ENCODE measurements around the gene EME2.

Gene EME2

GRCh38 chr16:1745900-1746692, 26.5 kb upstream of the EME2 start:
- no peak for TF ChIP-seq CTCF (IDR thresholded peaks at IDR 0.05; ENCODE audit: insufficient read depth, low read depth, low read length, missing control alignments)
- no peak overlapping the region for H3K4me3 ChIP-seq (ENCODE audit: low read depth, low read length)
- DNase-seq (ENCODE audit: low read depth): no peak

- H3K4me3 ChIP-seq (ENCODE audit: low read depth, low read length): no peak overlapping the region
- no peak for DNase-seq (ENCODE audit: low read depth)
- TF ChIP-seq CTCF (IDR thresholded peaks at IDR 0.05; ENCODE audit: insufficient read depth, low read depth, low read length, missing control alignments): no peak
These were observed 25.9 kb upstream of the EME2 start for GRCh38 chr16:1746693-1747195.

GRCh38 chr16:1747934-1748333, 24.7 kb upstream of the EME2 start:
- DNase-seq (ENCODE audit: low read depth): no peak
- no peak overlapping the region for H3K4me3 ChIP-seq (ENCODE audit: low read depth, low read length)
- no peak for TF ChIP-seq CTCF (IDR thresholded peaks at IDR 0.05; ENCODE audit: insufficient read depth, low read depth, low read length, missing control alignments)

GRCh38 chr16:1749152-1750117, 23.2 kb upstream of the EME2 start:
- no peak overlapping the region for H3K4me3 ChIP-seq (ENCODE audit: low read depth, low read length)
- no peak for TF ChIP-seq CTCF (IDR thresholded peaks at IDR 0.05; ENCODE audit: insufficient read depth, low read depth, low read length, missing control alignments)
- no peak for DNase-seq (ENCODE audit: low read depth)

GRCh38 chr16:1751946-1752345, 20.7 kb upstream of the EME2 start:
- no peak for DNase-seq (ENCODE audit: low read depth)
- TF ChIP-seq CTCF (IDR thresholded peaks at IDR 0.05; ENCODE audit: insufficient read depth, low read depth, low read length, missing control alignments): no peak

GRCh38 chr16:1752853-1753252, 19.8 kb upstream of the EME2 start:
- no peak overlapping the region for H3K4me3 ChIP-seq (ENCODE audit: low read depth, low read length)
- DNase-seq (ENCODE audit: low read depth): no peak

More at GRCh38 chr16:1751946-1752345, 20.7 kb upstream of the EME2 start:
- H3K4me3 ChIP-seq (ENCODE audit: low read depth, low read length): no peak overlapping the region

More at GRCh38 chr16:1752853-1753252, 19.8 kb upstream of the EME2 start:
- TF ChIP-seq CTCF (IDR thresholded peaks at IDR 0.05; ENCODE audit: insufficient read depth, low read depth, low read length, missing control alignments): no peak
